Measurements from ENCODE around the gene VAC14. TPM values are rescaled to one million over a fixed set of nuclear protein-coding genes. Genes with fewer than 3 reads are reported as not detected.

The VAC14 gene
- polyA plus RNA-seq, 1 donor from 2014 or later = 8.6 TPM

DNA sequence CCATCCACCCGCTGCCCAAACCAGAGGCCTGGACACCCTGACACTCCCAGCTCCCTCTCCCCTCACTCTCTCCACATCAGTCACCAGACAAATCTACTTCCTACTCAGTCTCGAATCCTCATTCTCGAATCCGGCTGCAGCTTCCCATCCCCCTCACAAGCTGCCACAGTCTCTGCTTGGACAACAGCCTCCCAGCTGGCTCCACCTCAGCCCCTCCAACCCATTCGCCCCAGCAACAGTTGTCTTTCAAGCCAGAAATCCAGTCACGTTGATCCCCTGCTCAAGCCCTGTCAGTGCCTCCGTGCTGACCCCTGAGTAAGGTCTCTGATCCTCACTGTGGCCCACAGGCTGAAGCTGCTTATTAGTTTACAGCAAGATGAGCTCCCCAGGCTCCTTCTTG is 70.9 kb downstream of the VAC14 start:
- Histone ChIP-seq H3F3A (ENCODE audit: insufficient read depth, low read length, poor library complexity, severe bottlenecking) (no peaks in the 10 kb centered on the region), H3K36me3 (ENCODE audit: insufficient read depth, low read length) (no peaks in the 10 kb centered on the region), H4K20me1 (ENCODE audit: insufficient read depth) (no peaks in the 10 kb centered on the region), H3K9me3 (ENCODE audit: low read length) (no peaks in the 10 kb centered on the region), H3K9ac (ENCODE audit: low read length) (no peak overlapping the region), H2AFZ (ENCODE audit: low read depth, low read length) (no peak overlapping the region), H3K27ac (ENCODE audit: low read length) (no peak overlapping the region), H3K79me2 (replicated peaks; ENCODE audit: insufficient read depth, low read length) (no peaks in the 10 kb centered on the region), H3K9me2 (ENCODE audit: insufficient read depth, low read length) (no peaks in the 10 kb centered on the region), H3K4me2 (ENCODE audit: low read length) (no peak overlapping the region), H3K4me3 (ENCODE audit: low read length) (no peak overlapping the region), H3K27me3 (ENCODE audit: insufficient read depth, low read depth, low read length) (no peaks in the 10 kb centered on the region)
- TF ChIP-seq POLR2AphosphoS5 (IDR thresholded peaks at IDR 0.05) (no peak), TAF1 (IDR thresholded peaks at IDR 0.05; ENCODE audit: low read depth) (no peak), EZH2 (IDR thresholded peaks at IDR 0.05; ENCODE audit: borderline replicate concordance, insufficient read depth, low read length, poor library complexity, severe bottlenecking) (no peak), RAD21 (conservative IDR thresholded peaks at IDR 0.05) (no peak), EP300 (conservative IDR thresholded peaks at IDR 0.05; ENCODE audit: poor library complexity, severe bottlenecking) (no peak), SMC3 (conservative IDR thresholded peaks at IDR 0.05; ENCODE audit: poor library complexity) (no peak), MXI1 (conservative IDR thresholded peaks at IDR 0.05; ENCODE audit: poor library complexity, severe bottlenecking) (no peak)
- TF ChIP-seq, protein P1, sequence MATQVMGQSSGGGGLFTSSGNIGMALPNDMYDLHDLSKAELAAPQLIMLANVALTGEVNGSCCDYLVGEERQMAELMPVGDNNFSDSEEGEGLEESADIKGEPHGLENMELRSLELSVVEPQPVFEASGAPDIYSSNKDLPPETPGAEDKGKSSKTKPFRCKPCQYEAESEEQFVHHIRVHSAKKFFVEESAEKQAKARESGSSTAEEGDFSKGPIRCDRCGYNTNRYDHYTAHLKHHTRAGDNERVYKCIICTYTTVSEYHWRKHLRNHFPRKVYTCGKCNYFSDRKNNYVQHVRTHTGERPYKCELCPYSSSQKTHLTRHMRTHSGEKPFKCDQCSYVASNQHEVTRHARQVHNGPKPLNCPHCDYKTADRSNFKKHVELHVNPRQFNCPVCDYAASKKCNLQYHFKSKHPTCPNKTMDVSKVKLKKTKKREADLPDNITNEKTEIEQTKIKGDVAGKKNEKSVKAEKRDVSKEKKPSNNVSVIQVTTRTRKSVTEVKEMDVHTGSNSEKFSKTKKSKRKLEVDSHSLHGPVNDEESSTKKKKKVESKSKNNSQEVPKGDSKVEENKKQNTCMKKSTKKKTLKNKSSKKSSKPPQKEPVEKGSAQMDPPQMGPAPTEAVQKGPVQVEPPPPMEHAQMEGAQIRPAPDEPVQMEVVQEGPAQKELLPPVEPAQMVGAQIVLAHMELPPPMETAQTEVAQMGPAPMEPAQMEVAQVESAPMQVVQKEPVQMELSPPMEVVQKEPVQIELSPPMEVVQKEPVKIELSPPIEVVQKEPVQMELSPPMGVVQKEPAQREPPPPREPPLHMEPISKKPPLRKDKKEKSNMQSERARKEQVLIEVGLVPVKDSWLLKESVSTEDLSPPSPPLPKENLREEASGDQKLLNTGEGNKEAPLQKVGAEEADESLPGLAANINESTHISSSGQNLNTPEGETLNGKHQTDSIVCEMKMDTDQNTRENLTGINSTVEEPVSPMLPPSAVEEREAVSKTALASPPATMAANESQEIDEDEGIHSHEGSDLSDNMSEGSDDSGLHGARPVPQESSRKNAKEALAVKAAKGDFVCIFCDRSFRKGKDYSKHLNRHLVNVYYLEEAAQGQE (IDR thresholded peaks at IDR 0.05; ENCODE audit: borderline replicate concordance) = no peak
- TF ChIP-seq, protein P2, sequence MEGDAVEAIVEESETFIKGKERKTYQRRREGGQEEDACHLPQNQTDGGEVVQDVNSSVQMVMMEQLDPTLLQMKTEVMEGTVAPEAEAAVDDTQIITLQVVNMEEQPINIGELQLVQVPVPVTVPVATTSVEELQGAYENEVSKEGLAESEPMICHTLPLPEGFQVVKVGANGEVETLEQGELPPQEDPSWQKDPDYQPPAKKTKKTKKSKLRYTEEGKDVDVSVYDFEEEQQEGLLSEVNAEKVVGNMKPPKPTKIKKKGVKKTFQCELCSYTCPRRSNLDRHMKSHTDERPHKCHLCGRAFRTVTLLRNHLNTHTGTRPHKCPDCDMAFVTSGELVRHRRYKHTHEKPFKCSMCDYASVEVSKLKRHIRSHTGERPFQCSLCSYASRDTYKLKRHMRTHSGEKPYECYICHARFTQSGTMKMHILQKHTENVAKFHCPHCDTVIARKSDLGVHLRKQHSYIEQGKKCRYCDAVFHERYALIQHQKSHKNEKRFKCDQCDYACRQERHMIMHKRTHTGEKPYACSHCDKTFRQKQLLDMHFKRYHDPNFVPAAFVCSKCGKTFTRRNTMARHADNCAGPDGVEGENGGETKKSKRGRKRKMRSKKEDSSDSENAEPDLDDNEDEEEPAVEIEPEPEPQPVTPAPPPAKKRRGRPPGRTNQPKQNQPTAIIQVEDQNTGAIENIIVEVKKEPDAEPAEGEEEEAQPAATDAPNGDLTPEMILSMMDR (IDR thresholded peaks at IDR 0.05; ENCODE audit: poor library complexity, severe bottlenecking) = no peak

- no peaks in the 10 kb centered on the region for H3K79me2 ChIP-seq (replicated peaks; ENCODE audit: insufficient read depth, low read length)
- TF ChIP-seq TAF1 (IDR thresholded peaks at IDR 0.05; ENCODE audit: low read depth) = no peak
- no peak for TF ChIP-seq RAD21 (conservative IDR thresholded peaks at IDR 0.05)
- no peak for TF ChIP-seq EZH2 (IDR thresholded peaks at IDR 0.05; ENCODE audit: borderline replicate concordance, insufficient read depth, low read length, poor library complexity, severe bottlenecking)
- TF ChIP-seq, protein P2 (IDR thresholded peaks at IDR 0.05; ENCODE audit: poor library complexity, severe bottlenecking) = no peak
- TF ChIP-seq MXI1 (conservative IDR thresholded peaks at IDR 0.05; ENCODE audit: poor library complexity, severe bottlenecking) = no peak
- TF ChIP-seq EP300 (conservative IDR thresholded peaks at IDR 0.05; ENCODE audit: poor library complexity, severe bottlenecking) = no peak
- no peak for TF ChIP-seq SMC3 (conservative IDR thresholded peaks at IDR 0.05; ENCODE audit: poor library complexity)
- TF ChIP-seq POLR2AphosphoS5 (IDR thresholded peaks at IDR 0.05) = no peak
- TF ChIP-seq, protein P1 (IDR thresholded peaks at IDR 0.05; ENCODE audit: borderline replicate concordance) = no peak
Observed at GRCh38 chr16:70729292-70729691, 71.7 kb downstream of the VAC14 start.

More at GRCh38 chr16:70729292-70729691, 71.7 kb downstream of the VAC14 start:
- no peaks in the 10 kb centered on the region for H3K9me3 ChIP-seq (ENCODE audit: low read length)
- H3K4me2 ChIP-seq (ENCODE audit: low read length) = no peak overlapping the region
- H4K20me1 ChIP-seq (ENCODE audit: insufficient read depth) = no peaks in the 10 kb centered on the region
- no peaks in the 10 kb centered on the region for H3K9me2 ChIP-seq (ENCODE audit: insufficient read depth, low read length)
- no peak overlapping the region for H3K9ac ChIP-seq (ENCODE audit: low read length)
- H3K27ac ChIP-seq (ENCODE audit: low read length) = no peak overlapping the region
- H3K36me3 ChIP-seq (ENCODE audit: insufficient read depth, low read length) = no peaks in the 10 kb centered on the region
- H2AFZ ChIP-seq (ENCODE audit: low read depth, low read length) = no peak overlapping the region
- no peaks in the 10 kb centered on the region for H3K27me3 ChIP-seq (ENCODE audit: insufficient read depth, low read depth, low read length)
- no peak overlapping the region for H3K4me3 ChIP-seq (ENCODE audit: low read length)
- H3F3A ChIP-seq (ENCODE audit: insufficient read depth, low read length, poor library complexity, severe bottlenecking) = no peaks in the 10 kb centered on the region
